ENCODE measurements around the gene HAO2. TPM values are rescaled to one million over a fixed set of nuclear protein-coding genes. Genes with fewer than 3 reads are reported as not detected.
A peak's percentile ranks its signal among the peaks of the same experiment; 100 is the strongest.
"Not testable (repeated sequence)": the region's sequence is repeated elsewhere in the genome, so short reads cannot be mapped to it uniquely, and the experiment has no call there.

Gene HAO2
- total RNA-seq, 1 experiment from 2014 or later: not detected

GRCh38 chr1:119374208-119374874, 5.8 kb downstream of the HAO2 start:
- in situ Hi-C loops (cut with HindIII; ENCODE audit: low pct_unique_long_range_greater_than_20kb, low sequenced_read_pairs): no loop called here
- DNase-seq (ENCODE audit: low read depth, low spot score): no peak
- ChIA-PET CTCF (no interaction called here), POLR2A (no interaction called here)
- no peak overlapping the region for H3K27ac ChIP-seq (ENCODE audit: low read length)
- H3K9me3 ChIP-seq (ENCODE audit: control insufficient read depth, insufficient read depth, low read depth, low read length): no peaks in the 10 kb centered on the region
- peak; percentile 82 for ATAC-seq
- no peak overlapping the region for H3K4me3 ChIP-seq (ENCODE audit: low read depth in 2 of 2, low read length in 2 of 2)
- H3K4me1 ChIP-seq (ENCODE audit: control insufficient read depth, insufficient read depth, low read length): no peaks in the 10 kb centered on the region; the same call in 1 of the 2 replicates
- TF ChIP-seq POLR2AphosphoS5 (IDR thresholded peaks at IDR 0.05; ENCODE audit: low read depth, low read length) (no peak), TCF7L2 (IDR thresholded peaks at IDR 0.05; ENCODE audit: low read depth, low read length) (peak; percentile 89)
- peaks cover 13% of the 10 kb centered on the region for H3K27me3 ChIP-seq (ENCODE audit: control insufficient read depth, insufficient read depth, low read length)
- intact Hi-C loops (cut with micrococcal nuclease; ENCODE audit: unreplicated experiment): no loop called here
- no TSS peak for BruUV-seq (replicated peaks)
- no peaks in the 10 kb centered on the region for H3K36me3 ChIP-seq (ENCODE audit: control insufficient read depth, insufficient read depth, low read length)

DNA sequence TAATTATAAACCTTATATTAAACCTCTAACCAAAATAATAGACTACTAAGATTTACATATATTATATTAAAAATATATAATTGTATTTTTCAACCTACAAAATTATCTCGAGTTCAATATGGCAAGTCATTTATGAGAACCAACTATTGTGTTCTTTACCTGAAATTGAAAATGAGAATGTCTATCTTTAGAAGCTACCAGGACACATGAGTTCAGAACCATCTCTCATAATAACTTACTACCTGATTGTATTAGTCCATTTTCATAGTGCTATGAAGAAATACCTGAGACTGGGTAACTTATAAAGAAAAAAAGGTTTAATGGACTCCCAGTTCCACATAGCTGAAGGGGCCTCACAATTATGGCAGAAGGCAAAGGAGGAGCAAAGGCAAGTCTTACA, 6.8 kb downstream of the HAO2 start:
- no peak for ATAC-seq
- intact Hi-C loops (cut with micrococcal nuclease; ENCODE audit: unreplicated experiment) (no loop called here), in situ Hi-C loops (cut with HindIII; ENCODE audit: low pct_unique_long_range_greater_than_20kb, low sequenced_read_pairs) (no loop called here)
- H3K36me3 ChIP-seq (ENCODE audit: control insufficient read depth, insufficient read depth, low read length): no peaks in the 10 kb centered on the region
- H3K27me3 ChIP-seq (ENCODE audit: control insufficient read depth, insufficient read depth, low read length): peaks cover 13% of the 10 kb centered on the region
- no peak for DNase-seq (ENCODE audit: low read depth, low spot score)
- ChIA-PET POLR2A (no interaction called here), CTCF (no interaction called here)
- no peak overlapping the region for H3K4me3 ChIP-seq (ENCODE audit: low read depth in 2 of 2, low read length in 2 of 2)
- no peak for TF ChIP-seq SIN3A (IDR thresholded peaks at IDR 0.05; ENCODE audit: borderline replicate concordance, insufficient read depth, low read depth, low read length)
- TF ChIP-seq POLR2AphosphoS5 (IDR thresholded peaks at IDR 0.05; ENCODE audit: low read depth, low read length): no peak
- TF ChIP-seq TCF7L2 (IDR thresholded peaks at IDR 0.05; ENCODE audit: low read depth, low read length): no peak
- no peaks in the 10 kb centered on the region for H3K9me3 ChIP-seq (ENCODE audit: control insufficient read depth, insufficient read depth, low read depth, low read length)
- no TSS peak for BruUV-seq (replicated peaks)
- H3K27ac ChIP-seq (ENCODE audit: low read length): no peak overlapping the region
- H3K4me1 ChIP-seq (ENCODE audit: control insufficient read depth, insufficient read depth, low read length): no peaks in the 10 kb centered on the region; the same call in 1 of the 2 replicates

DNA sequence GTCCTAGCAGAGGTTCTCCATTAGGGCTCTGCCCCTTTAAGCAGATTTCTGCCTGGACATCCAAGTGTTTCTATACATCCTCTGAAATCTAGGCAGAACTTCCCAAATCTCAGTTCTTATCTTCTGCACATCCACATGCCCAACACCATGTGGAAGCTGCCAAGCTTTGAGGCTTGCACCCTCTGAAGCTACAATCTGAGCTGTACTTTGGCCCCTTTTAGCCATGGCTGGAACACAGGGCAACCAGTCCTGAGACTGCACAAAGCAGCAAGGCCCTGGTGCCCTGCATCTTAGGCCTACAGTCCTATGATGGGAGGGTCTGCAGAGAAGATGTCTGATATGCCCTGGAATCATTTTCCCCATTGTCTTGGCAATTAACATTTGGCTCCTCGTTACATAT, 8.0 kb downstream of the HAO2 start:
- H3K27ac ChIP-seq (ENCODE audit: low read length): no peak overlapping the region
- in situ Hi-C loops (cut with HindIII; ENCODE audit: low pct_unique_long_range_greater_than_20kb, low sequenced_read_pairs): no loop called here
- no peak for ATAC-seq
- H3K4me3 ChIP-seq (ENCODE audit: low read depth in 2 of 2, low read length in 2 of 2): no peak overlapping the region
- intact Hi-C loops (cut with micrococcal nuclease; ENCODE audit: unreplicated experiment): no loop called here
- no peaks in the 10 kb centered on the region for H3K36me3 ChIP-seq (ENCODE audit: control insufficient read depth, insufficient read depth, low read length)
- no TSS peak for BruUV-seq (replicated peaks)
- POLR2A ChIA-PET: no interaction called here
- peaks cover 13% of the 10 kb centered on the region for H3K27me3 ChIP-seq (ENCODE audit: control insufficient read depth, insufficient read depth, low read length)
- no peaks in the 10 kb centered on the region for H3K9me3 ChIP-seq (ENCODE audit: control insufficient read depth, insufficient read depth, low read depth, low read length)
- H3K4me1 ChIP-seq (ENCODE audit: control insufficient read depth, insufficient read depth, low read length): no peaks in the 10 kb centered on the region; the same call in 1 of the 2 replicates
- no peak for DNase-seq (ENCODE audit: low read depth, low spot score)
- no peak for TF ChIP-seq REST (IDR thresholded peaks at IDR 0.05; ENCODE audit: insufficient read depth in 1 of 2, low read depth in 2 of 2, low read length in 1 of 2)
- TF ChIP-seq, protein P1, sequence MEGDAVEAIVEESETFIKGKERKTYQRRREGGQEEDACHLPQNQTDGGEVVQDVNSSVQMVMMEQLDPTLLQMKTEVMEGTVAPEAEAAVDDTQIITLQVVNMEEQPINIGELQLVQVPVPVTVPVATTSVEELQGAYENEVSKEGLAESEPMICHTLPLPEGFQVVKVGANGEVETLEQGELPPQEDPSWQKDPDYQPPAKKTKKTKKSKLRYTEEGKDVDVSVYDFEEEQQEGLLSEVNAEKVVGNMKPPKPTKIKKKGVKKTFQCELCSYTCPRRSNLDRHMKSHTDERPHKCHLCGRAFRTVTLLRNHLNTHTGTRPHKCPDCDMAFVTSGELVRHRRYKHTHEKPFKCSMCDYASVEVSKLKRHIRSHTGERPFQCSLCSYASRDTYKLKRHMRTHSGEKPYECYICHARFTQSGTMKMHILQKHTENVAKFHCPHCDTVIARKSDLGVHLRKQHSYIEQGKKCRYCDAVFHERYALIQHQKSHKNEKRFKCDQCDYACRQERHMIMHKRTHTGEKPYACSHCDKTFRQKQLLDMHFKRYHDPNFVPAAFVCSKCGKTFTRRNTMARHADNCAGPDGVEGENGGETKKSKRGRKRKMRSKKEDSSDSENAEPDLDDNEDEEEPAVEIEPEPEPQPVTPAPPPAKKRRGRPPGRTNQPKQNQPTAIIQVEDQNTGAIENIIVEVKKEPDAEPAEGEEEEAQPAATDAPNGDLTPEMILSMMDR (IDR thresholded peaks at IDR 0.05): no peak
- no peak for TF ChIP-seq SIN3A (IDR thresholded peaks at IDR 0.05; ENCODE audit: borderline replicate concordance, insufficient read depth, low read depth, low read length)
- no peak for TF ChIP-seq POLR2AphosphoS5 (IDR thresholded peaks at IDR 0.05; ENCODE audit: low read depth, low read length)
- TF ChIP-seq TCF7L2 (IDR thresholded peaks at IDR 0.05; ENCODE audit: low read depth, low read length): no peak
- CTCF ChIA-PET: no interaction called here

- BruUV-seq (replicated peaks); H3K4me1 ChIP-seq (ENCODE audit: control insufficient read depth, insufficient read depth, low read length); ATAC-seq; H3K27ac ChIP-seq (ENCODE audit: low read length); in situ Hi-C loops (cut with HindIII; ENCODE audit: low pct_unique_long_range_greater_than_20kb, low sequenced_read_pairs); H3K27me3 ChIP-seq (ENCODE audit: control insufficient read depth, insufficient read depth, low read length); H3K9me3 ChIP-seq (ENCODE audit: control insufficient read depth, insufficient read depth, low read depth, low read length); intact Hi-C loops (cut with micrococcal nuclease; ENCODE audit: unreplicated experiment); POLR2A ChIA-PET; H3K4me3 ChIP-seq (ENCODE audit: low read depth in 2 of 2, low read length in 2 of 2); DNase-seq (ENCODE audit: low read depth, low spot score); H3K36me3 ChIP-seq (ENCODE audit: control insufficient read depth, insufficient read depth, low read length): not testable (repeated sequence)
- CTCF ChIA-PET: interaction anchor here (0.6 kb wide), 1 partner anchor 31 kb away, joined by 4 read pairs; no protein-coding TSS in a partner anchor
Observed at GRCh38 chr1:119377594-119377993, 9.0 kb downstream of the HAO2 start.
